AML-193 (cell line): ENCODE results near the gene FNDC5.

ENCODE experiments used
- DNase-seq, 2 experiments: peaks; one replicate each; lab custom pipeline; 2025; lab: John Stamatoyannopoulos, UW

The FNDC5 gene

DNA sequence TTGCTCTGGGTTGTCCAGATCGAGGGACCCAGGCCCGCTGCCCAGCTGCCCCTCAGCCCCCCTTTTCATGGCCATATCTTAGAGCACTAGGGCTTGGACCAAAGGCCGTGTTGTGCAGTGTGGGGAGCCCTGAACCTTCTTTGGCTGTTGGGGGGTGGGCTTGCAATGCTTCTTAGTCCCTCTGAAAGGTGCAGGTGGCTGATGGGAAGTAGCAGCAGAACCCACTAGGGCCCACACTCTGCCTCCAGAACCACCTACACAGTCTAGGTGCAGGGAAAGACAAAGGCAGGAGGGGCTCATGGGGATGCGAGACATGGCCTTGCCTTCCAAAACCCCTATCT lies 13.3 kb upstream of the FNDC5 start:
- no peak for DNase-seq

- no peak for DNase-seq
These were observed 12.8 kb upstream of the FNDC5 start for GRCh38 chr1:32883338-32884031.

DNA sequence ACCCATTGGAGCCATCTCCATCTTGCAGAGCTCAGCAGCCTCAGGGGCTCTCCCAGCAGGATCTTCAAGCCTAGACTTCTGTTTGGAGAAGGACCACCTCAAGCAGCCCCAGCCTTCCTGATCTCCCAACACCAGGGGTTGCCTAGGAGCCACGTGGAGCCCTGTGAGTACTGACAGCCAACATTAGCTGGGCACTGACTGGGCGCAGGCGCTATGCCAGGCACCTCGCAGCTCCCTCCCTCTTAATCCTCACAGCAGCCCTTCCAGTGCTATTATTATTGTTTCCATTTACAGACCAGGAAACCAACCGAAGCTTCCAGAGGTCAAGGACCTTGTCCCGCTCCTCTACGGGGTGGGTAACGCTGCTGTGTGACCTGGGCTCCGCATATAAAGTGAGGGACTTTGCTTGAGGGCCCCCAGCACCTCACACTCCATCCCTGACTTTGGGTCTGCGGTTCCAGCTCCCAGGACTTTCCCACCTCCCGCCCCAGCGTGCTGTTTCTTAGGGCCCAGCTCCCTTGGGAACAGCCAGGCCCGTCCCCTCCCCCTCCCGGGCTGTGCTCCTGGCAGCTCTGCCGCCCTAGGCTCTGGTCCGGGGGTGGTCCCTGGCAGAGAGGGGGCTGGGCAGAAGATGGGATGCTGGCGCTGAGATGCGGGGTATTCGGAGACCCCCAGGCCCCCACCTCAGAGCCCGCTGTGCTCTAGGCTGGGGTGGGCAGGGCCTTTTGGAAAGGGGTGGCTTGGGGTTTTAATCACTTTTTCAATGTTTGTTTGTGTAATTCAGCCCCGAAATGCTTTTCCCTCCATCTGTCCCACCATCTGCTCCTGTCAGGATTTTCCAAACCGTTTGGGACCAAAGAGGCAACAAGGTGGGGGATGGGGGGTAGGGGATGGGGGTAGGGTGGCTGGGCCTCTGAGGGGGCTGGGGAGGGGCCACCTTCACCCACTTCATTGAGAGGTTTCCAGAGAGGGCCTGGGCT lies 11.4 kb upstream of the FNDC5 start:
- DNase-seq: no peak

GRCh38 chr1:32881291-32881690 lies 10.6 kb upstream of the FNDC5 start:
- DNase-seq: no peak

GRCh38 chr1:32878637-32879041 lies 7.9 kb upstream of the FNDC5 start:
- DNase-seq: no peak

GRCh38 chr1:32878183-32878582 lies 7.5 kb upstream of the FNDC5 start:
- no peak for DNase-seq

- DNase-seq: no peak
These were observed 6.7 kb upstream of the FNDC5 start for GRCh38 chr1:32877211-32878110.

GRCh38 chr1:32876341-32877210 lies 5.9 kb upstream of the FNDC5 start:
- peak; percentile 31 to 34 for DNase-seq

DNA sequence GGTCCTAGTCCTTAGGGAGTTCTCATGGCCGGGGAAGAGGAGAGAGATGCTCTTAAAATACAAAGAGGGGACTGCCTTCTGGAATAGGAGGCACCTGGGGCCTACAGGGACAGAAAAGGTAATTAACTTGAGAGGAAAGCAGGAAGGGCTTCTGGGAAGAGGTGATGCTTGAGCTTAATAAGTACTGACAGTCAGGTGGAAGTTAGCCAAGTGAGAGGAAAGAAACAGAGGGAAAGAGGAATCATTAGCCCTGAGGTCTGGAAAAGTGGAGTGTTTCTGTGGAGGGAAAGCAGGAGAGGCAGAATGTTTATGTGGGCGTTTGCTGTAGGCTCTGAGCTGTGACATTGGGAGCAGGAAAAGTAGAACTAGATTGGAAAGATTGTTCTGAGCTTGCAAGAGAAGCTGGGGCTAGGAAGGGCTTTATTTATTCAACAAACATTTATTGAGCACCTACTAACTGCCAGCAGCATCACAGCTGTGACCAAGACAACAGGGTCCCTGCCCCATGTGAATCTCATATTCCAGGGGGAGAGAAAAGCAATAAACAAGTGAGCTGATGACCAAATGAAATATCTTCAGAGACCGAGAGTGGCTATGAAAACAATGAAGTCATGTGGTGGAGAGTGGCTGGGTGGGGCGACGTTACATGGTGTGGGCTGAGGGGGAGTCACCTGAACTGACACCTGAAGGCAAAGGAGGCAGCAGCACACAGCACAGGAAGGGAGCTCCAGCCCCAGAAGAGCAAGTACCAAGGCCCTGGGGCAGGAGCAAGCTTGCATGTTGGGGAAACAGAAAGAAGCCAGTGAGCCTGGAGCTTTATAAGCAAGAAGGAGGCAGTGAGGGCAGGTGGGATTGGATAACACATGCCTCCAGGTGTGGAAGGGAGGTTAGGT lies 4.4 kb upstream of the FNDC5 start:
- no peak for DNase-seq

- no peak for DNase-seq
These were observed 2.8 kb upstream of the FNDC5 start for GRCh38 chr1:32873484-32873883.

DNA sequence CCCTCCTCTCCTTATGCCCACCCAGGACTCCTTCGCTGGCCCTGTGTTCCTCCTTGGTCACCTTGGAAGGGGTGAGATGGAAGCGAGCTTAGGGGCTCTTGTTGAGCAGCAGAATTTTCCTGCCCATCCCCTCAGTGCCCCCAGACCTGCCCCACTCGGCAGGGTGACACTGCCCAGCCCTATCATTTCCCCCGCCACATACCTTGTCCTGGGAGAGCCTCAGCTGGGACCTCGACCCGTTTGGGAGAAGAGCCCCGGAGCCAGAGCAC lies 1.4 kb upstream of the FNDC5 start:
- no peak for DNase-seq

DNA sequence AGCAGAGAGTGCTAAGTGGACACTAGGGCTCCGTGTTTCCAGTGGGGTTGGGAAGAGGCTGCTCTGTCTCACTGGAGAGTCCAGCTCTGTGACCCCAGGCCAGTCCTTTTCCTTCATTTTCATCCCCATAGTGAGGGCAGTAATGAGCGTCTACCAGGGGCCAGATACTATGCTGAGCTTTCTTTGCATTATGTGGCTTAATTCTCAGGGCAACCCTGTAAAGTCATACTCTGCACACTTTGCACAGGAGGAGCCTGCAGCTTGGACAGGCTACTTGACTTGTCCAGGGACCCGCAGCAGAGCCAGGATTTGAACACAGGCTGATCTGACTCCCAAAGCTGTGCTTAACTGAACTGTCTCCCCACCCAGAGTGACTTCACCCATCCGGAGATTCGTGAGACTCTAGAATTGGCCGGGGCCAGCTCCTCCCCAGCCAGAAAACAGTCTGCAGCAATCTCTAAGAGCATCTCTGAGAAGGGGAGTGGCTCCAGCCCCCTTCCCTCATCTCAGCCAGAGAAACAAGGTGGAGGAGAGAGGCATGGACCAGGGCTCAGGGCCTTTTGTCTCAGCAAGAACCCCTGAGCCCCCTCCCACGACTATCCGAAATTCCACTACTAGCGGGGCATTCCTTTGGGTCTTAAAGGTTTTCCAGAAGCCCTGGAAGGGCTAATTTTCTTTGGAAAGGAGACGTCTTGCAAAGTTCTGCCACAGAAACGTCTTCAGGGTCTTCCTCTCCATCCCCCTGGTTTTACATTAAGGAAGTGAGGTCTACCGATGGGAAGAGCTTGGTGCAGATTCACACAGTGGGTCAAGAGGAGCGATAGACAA lies 866 bp upstream of the FNDC5 start:
- no peak for DNase-seq

GRCh38 chr1:32869923-32870614 lies 643 bp downstream of the FNDC5 start:
- DNase-seq: no peak

DNA sequence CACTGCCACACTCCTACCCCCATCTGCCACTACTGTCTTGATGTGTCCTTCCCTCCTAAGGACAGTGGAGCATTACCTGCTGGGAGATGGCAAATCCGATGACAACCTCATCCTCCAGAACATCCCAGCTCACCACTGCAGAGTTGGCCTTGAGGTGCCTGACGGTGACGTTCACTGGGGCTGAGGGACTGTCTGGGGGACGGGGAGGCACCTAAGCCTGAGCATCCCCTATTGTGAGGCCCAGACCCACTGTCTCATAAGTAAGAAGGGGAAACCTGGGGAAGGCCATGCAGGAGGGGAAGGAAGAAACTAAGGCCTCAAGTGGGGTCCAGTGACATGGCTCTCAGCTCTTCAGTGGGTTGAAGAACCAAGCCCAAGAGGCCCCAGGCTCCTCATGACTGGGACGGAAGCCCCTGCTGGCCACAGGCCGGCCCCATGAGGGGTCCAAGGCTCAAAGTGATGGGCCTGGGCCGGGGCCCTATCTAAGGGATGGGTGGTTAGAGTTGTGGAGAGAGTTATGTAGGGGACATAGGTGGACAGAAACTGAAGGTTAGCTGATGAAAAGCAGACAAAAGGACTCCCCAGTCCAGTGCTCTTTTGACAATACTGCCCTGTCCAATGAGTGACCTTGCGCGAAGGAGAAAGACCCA lies 1.8 kb downstream of the FNDC5 start:
- no peak for DNase-seq

- no peak for DNase-seq
These were observed 2.6 kb downstream of the FNDC5 start for GRCh38 chr1:32868085-32868484.

- no peak for DNase-seq
These were observed 3.0 kb downstream of the FNDC5 start for GRCh38 chr1:32867671-32868070.

GRCh38 chr1:32867151-32867550 lies 3.6 kb downstream of the FNDC5 start:
- DNase-seq: no peak

DNA sequence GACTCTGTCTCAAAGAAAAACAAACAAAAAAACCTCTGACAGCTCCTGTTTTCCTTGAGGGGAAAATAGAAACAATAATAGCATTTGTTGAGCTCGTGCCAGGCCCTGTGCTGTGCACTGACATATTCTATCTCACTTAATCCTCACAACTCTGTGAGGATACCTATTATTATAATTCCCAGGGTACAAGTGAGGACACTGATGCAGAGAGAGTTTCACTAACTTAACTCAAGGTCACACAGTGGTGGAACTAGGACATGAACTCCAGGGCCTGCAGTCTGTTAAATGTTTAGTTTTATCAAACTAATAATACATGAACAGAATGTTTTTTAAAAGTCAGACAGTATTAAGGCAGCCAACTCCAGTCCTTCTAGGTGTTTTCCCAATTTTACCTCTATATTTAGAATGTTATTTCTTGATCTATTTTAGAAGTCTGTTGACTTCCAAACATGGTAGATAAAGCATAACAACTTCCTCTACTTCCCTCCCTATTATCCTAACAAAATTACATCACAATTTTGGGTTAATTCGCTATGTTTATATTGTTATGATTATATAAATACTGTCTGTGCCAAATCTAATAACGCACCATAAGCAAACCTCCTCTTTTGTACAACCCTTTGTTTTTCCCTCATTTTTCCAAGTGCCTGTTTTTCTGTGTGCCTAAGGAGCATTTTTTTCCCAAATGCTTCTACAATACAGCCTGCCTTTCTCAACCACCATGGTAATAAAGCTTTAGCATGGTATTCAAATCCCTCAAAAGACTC lies 4.9 kb downstream of the FNDC5 start:
- no peak for DNase-seq
